Heart right ventricle (tissue), 16 donors: ENCODE data around the gene TRIM62. TPM values are rescaled to one million over a fixed set of nuclear protein-coding genes. Genes with fewer than 3 reads are reported as not detected.

Source experiments
- ATAC-seq, 8 donors: fragments of 200-7000 bp; cut with Tn5 transposase; one replicate each; pipeline ENCODE4 v1.9.1; 2020; ENCODE audit warnings: mild to moderate bottlenecking in 8 of 8, moderate library complexity in 8 of 8, moderate number of reproducible peaks in 1 of 8
- DNase-seq, 2 donors: peaks; one replicate each; pipeline ENCODE4 v3.0.0-alpha.2; 2020
- H3K27ac ChIP-seq, 10 donors: fragments of 200-600 bp; sonication (generic) in 2 of 10; one replicate each; pipeline versions ENCODE4 v1.5.0 to v1.8.0; 2020 to 2022; ENCODE audit warnings: mild to moderate bottlenecking in 3 of 10
- H3K27me3 ChIP-seq, 7 donors: fragments of 200-600 bp; one replicate each; pipeline ENCODE4 v1.8.0; 2021 to 2022; ENCODE audit warnings: mild to moderate bottlenecking in 2 of 7
- H3K36me3 ChIP-seq, 9 donors: fragments of 200-600 bp; sonication (generic) in 1 of 9; one replicate each; pipeline versions ENCODE4 v1.5.0 to v1.8.0; 2020 to 2022; ENCODE audit warnings: mild to moderate bottlenecking in 2 of 9
- H3K4me1 ChIP-seq, 9 donors: fragments of 200-600 bp; sonication (generic) in 1 of 9; one replicate each; pipeline versions ENCODE4 v1.5.0 to v1.8.0; 2020 to 2022; ENCODE audit warnings: mild to moderate bottlenecking in 4 of 9
- H3K4me3 ChIP-seq, 10 donors: fragments of 200-600 bp; sonication (generic) in 2 of 10; one replicate each; pipeline versions ENCODE4 v1.5.0 to v1.8.0; 2020 to 2022; ENCODE audit warnings: mild to moderate bottlenecking in 7 of 10, moderate library complexity in 2 of 10
- H3K9me3 ChIP-seq, 11 donors: fragments of 200-600 bp in 10 of 11; sonication (generic) in 2 of 11; one replicate each; pipeline versions ENCODE4 v1.5.0 to v1.8.0; 2013 to 2022; ENCODE audit warnings: mild to moderate bottlenecking in 2 of 11, control low read depth in 1 of 11, moderate library complexity in 1 of 11
- CTCF ChIP-seq, 9 donors: fragments of 200-600 bp; sonication (generic) in 2 of 9; IDR thresholded peaks; one replicate each; pipeline versions ENCODE4 v1.5.0 to v1.8.0; 2021 to 2022; ENCODE audit warnings: antibody characterized with exemption in 9 of 9, mild to moderate bottlenecking in 5 of 9, moderate library complexity in 1 of 9
- WGBS, 2 donors: extraction: QIAGEN DNeasy Blood & Tissue Kit; methylation state at CpG; one replicate each; pipeline ENCODE4 v1.1.7; 2013; ENCODE audit warnings: inconsistent platforms in 1 of 2; 5-methylcytosine and 5-hydroxymethylcytosine counted together
- intact Hi-C, 10 donors: fragments of 100-400 bp; cut with DNase I; formaldehyde crosslinking; loops; one replicate each; pipeline versions ENCODE4 v1.11.1 to v1.14.2; 2022
- polyA plus RNA-seq, 2 donors: library from polyadenylated mRNA; stranded (reverse); fragments of 200-250 nt; gene quantifications; one replicate each; pipeline ENCODE4 v1.2.3, GENCODE V29; 2013
- total RNA-seq, 10 donors: library from RNA; stranded (reverse); fragmentation: NEBNext Ultra II Directional in 3 of 10; extraction: Animal tissue kit (Norgen Biotek cat#: 25700) in 3 of 10; gene quantifications; one replicate each; pipeline versions ENCODE4 v1.2.1 to v1.2.4, GENCODE V29; 2021 to 2023
- donor health status: Arrhythmogenic right ventricular cardiomyopathy.
- donor health status: ischemic (EF 13 %, LVEDD 7.1; RV severe dilation, severe dysfunction).
- donor health status: healthy with polysubstance abuse.
- donor health status: DM: no; HTN: yes; CAD: no.
- donor health status: DM: no; HTN: no; CAD: no.
- donor health status: ischemic (EF 25% LVEDD 6.9; RV normal size, moderate dysfunction).
- donor health status: ischemic (EF 25% LVEDD 5.7; RV mildly dilated, moderate dysfunction).
- donor health status: healthy.
- donor health status: DM: yes; HTN: yes; CAD: no.
- donor health status: Ischemic cardiomyopathy.
- donor health status: ischemic (EF 35%, LVEDD 5.7; RV mildly dilated, moderate dysfunction).
- donor health status: nonischemic (EF 11% LVEDD 7.7; RV severe dilation, severe dysfunction).
- donor health status: DM: yes; HTN: yes; CAD: no.
- donor health status: PGD.
- donor health status: ischemic (EF 29% LVEDD 5.4; RV normal size, mild dysfunction).
- donor health status: nonischemic (EF 23%, LVEDD 6.1; RV moderate dilation, normal function).

TRIM62 gene
- total and polyA plus RNA-seq, 12 donors, result 2.0 to 3.7 (median 2.6) TPM

- DNase-seq, result no peak
- no peaks in the 10 kb centered on the region for H3K27me3 ChIP-seq
Measured at GRCh38 chr1:33159577-33159976, 22.3 kb downstream of the TRIM62 start.

GRCh38 chr1:33158366-33158765 lies 23.5 kb downstream of the TRIM62 start:
- intact Hi-C loops, result no loop called here
- DNase-seq (no peak), ATAC-seq (no peak)
- H3K36me3 ChIP-seq, result peaks cover 0 to 40% (median 13%) of the 10 kb centered on the region in 9 donors
- TF ChIP-seq CTCF (IDR thresholded peaks at IDR 0.05), result no peak
- WGBS, 2 donors, result 95 to 97% methylated on average over 3 of the region's 3 CpGs
- no peaks in the 10 kb centered on the region for H3K27me3 ChIP-seq
- H3K4me1 ChIP-seq, result peaks cover 18 to 49% (median 36%) of the 10 kb centered on the region in 9 donors
- H3K27ac ChIP-seq, result no peak overlapping the region
- H3K4me3 ChIP-seq, result no peak overlapping the region
- no peaks in the 10 kb centered on the region for H3K9me3 ChIP-seq

More at GRCh38 chr1:33159577-33159976, 22.3 kb downstream of the TRIM62 start:
- Histone ChIP-seq H3K36me3 (peaks cover 0 to 40% (median 13%) of the 10 kb centered on the region in 9 donors), H3K4me1 (peaks cover 13 to 44% (median 24%) of the 10 kb centered on the region in 9 donors), H3K9me3 (no peaks in the 10 kb centered on the region), H3K4me3 (no peak overlapping the region), H3K27ac (no peak overlapping the region)
- TF ChIP-seq CTCF (IDR thresholded peaks at IDR 0.05), result no peak
- WGBS, 2 donors, result 97% methylated on average over 26 of the region's 26 CpGs
- ATAC-seq, result no peak
- intact Hi-C loops, result no loop called here

GRCh38 chr1:33157131-33157530 lies 24.7 kb downstream of the TRIM62 start:
- ATAC-seq (no peak), DNase-seq (no peak)
- intact Hi-C loops, result no loop called here
- Histone ChIP-seq H3K27ac (no peak overlapping the region), H3K4me1 (peaks cover 21 to 62% (median 47%) of the 10 kb centered on the region in 9 donors), H3K27me3 (no peaks in the 10 kb centered on the region), H3K36me3 (peaks cover 0 to 40% (median 13%) of the 10 kb centered on the region in 9 donors), H3K4me3 (no peak overlapping the region), H3K9me3 (no peaks in the 10 kb centered on the region)
- TF ChIP-seq CTCF (IDR thresholded peaks at IDR 0.05), result no peak
- 94 to 96% methylated on average over 4 of the region's 4 CpGs for WGBS, 2 donors

GRCh38 chr1:33155877-33156538 lies 25.8 kb downstream of the TRIM62 start:
- Histone ChIP-seq H3K9me3 (no peaks in the 10 kb centered on the region), H3K27me3 (no peaks in the 10 kb centered on the region), H3K36me3 (peaks cover 0 to 44% (median 13%) of the 10 kb centered on the region in 9 donors), H3K4me1 (peaks cover 16 to 64% (median 51%) of the 10 kb centered on the region in 9 donors), H3K27ac (peak overlapping the region in 6 of 10 donors; percentile 11 to 44 (median 22)), H3K4me3 (no peak overlapping the region)
- ATAC-seq, result no peak
- peak in 1 of 2 donors; percentile 45 for DNase-seq
- whole genome bisulfite sequencing, 2 donors, result 61 to 73% methylated on average over 4 of the region's 4 CpGs
- no peak for TF ChIP-seq CTCF (IDR thresholded peaks at IDR 0.05)
- intact Hi-C loops, result no loop called here
